HEK293T (cell line): Measurements from ENCODE around the gene ARHGAP22.

ENCODE experiments used
- BHLHE40 ChIP-seq: fragments of 450-650 bp; IDR thresholded peaks from 2 replicates; pipeline ENCODE4 v1.6.1; 2016; ENCODE audit warnings: mild to moderate bottlenecking, moderate library complexity, borderline replicate concordance
- FOXA1 ChIP-seq: fragments of 450-650 bp; IDR thresholded peaks from 2 replicates; pipeline ENCODE4 v1.6.1; 2016; ENCODE audit warnings: mild to moderate bottlenecking
- FOXM1 ChIP-seq: fragments of 450-650 bp; IDR thresholded peaks from 2 replicates; pipeline ENCODE4 v1.6.1; 2017; ENCODE audit warnings: mild to moderate bottlenecking, borderline replicate concordance
- HDGF ChIP-seq: fragments of 450-650 bp; IDR thresholded peaks from 2 replicates; pipeline ENCODE4 v1.6.1; 2017; ENCODE audit warnings: antibody characterized with exemption, borderline replicate concordance
- NFRKB ChIP-seq: fragments of 450-650 bp; IDR thresholded peaks from 2 replicates; pipeline ENCODE4 v1.6.1; 2016; ENCODE audit warnings: mild to moderate bottlenecking, moderate library complexity
- SP1 ChIP-seq: fragments of 450-650 bp; IDR thresholded peaks from 2 replicates; pipeline ENCODE4 v1.6.1; 2017
- SUZ12 ChIP-seq: fragments of 450-650 bp; IDR thresholded peaks from 2 replicates; pipeline ENCODE4 v1.6.1; 2016; ENCODE audit warnings: mild to moderate bottlenecking
- TARDBP ChIP-seq: fragments of 450-650 bp; IDR thresholded peaks from 2 replicates; pipeline ENCODE4 v1.6.1; 2016

- TF ChIP-seq HDGF: no peak
- no peak for TF ChIP-seq FOXA1
- no peak for TF ChIP-seq TARDBP
- TF ChIP-seq SUZ12: no peak
- TF ChIP-seq BHLHE40: no peak
- no peak for TF ChIP-seq SP1
- TF ChIP-seq NFRKB: no peak
- TF ChIP-seq FOXM1: no peak
Measured at GRCh38 chr10:48577158-48577557, 27.7 kb downstream of the ARHGAP22 start.
